ENCODE measurements around the gene CRTAC1. TPM values are rescaled to one million over a fixed set of nuclear protein-coding genes. Genes with fewer than 3 reads are reported as not detected.

CRTAC1 gene
- total RNA-seq, 1 donor from 2014 or later = 2.3 TPM

DNA sequence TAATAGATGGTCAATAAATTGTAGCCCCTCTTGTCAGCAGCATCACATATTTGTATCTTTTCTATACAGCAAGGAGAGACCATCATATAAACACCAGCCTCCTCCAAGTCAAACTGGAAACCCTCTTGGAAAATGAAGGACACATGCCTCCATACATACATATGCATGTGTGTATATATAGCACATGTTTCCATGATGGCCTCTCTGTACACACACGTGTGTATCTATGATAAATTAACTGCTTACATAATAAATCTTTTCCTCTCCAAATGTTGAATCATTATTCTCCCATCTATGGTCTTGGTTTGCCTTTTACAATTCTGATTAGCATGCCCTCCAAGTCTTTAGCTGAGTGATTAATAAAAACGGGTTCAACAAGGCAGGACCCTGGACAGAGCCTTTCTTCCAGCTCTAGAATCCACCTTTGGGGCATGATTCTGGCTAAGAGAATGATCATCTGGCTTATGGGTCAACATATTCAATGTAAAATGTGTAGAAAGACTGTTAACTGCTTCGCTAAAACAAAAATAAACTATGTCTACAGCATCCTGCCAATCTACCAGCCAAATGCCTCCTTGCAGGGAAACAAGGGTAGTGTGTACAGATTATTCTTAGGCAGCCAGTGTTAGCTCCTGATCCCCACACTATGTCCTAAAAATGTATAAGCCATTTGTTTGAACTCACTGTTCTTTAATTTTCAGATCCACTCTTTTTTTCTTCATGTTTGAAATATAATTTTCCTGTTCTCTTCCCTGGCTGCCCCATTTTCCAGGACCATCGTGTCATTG is 70.0 kb downstream of the CRTAC1 start:
- H3K27ac ChIP-seq (replicated peaks) = no peak overlapping the region
- no peak overlapping the region for H3K4me3 ChIP-seq
- H3K36me3 ChIP-seq = no peaks in the 10 kb centered on the region
- no peaks in the 10 kb centered on the region for H3K4me1 ChIP-seq
- intact Hi-C loops (cut with micrococcal nuclease) = no loop called here
- peaks cover 89% of the 10 kb centered on the region for H3K27me3 ChIP-seq (ENCODE audit: low read depth)
- no peak for TF ChIP-seq CTCF (IDR thresholded peaks at IDR 0.05; ENCODE audit: borderline replicate concordance)
- no peaks in the 10 kb centered on the region for H3K9me3 ChIP-seq (replicated peaks)
- DNase-seq = no peak

GRCh38 chr10:97949462-97949861 is 81.0 kb downstream of the CRTAC1 start:
- no peak overlapping the region for H3K4me3 ChIP-seq
- no peaks in the 10 kb centered on the region for H3K36me3 ChIP-seq
- no peak for DNase-seq
- no peak for TF ChIP-seq CTCF (IDR thresholded peaks at IDR 0.05; ENCODE audit: borderline replicate concordance)
- no peaks in the 10 kb centered on the region for H3K4me1 ChIP-seq
- H3K9me3 ChIP-seq (replicated peaks) = peaks cover 9% of the 10 kb centered on the region
- intact Hi-C loops (cut with micrococcal nuclease) = no loop called here
- peaks cover 67% of the 10 kb centered on the region for H3K27me3 ChIP-seq (ENCODE audit: low read depth)
- no peak overlapping the region for H3K27ac ChIP-seq (replicated peaks)

GRCh38 chr10:97948822-97949221 is 81.6 kb downstream of the CRTAC1 start:
- Histone ChIP-seq H3K9me3 (replicated peaks) (peaks cover 14% of the 10 kb centered on the region), H3K4me1 (no peaks in the 10 kb centered on the region), H3K4me3 (no peak overlapping the region), H3K36me3 (no peaks in the 10 kb centered on the region), H3K27me3 (ENCODE audit: low read depth) (peaks cover 66% of the 10 kb centered on the region), H3K27ac (replicated peaks) (no peak overlapping the region)
- DNase-seq = no peak
- intact Hi-C loops (cut with micrococcal nuclease) = no loop called here
- no peak for TF ChIP-seq CTCF (IDR thresholded peaks at IDR 0.05; ENCODE audit: borderline replicate concordance)

DNA sequence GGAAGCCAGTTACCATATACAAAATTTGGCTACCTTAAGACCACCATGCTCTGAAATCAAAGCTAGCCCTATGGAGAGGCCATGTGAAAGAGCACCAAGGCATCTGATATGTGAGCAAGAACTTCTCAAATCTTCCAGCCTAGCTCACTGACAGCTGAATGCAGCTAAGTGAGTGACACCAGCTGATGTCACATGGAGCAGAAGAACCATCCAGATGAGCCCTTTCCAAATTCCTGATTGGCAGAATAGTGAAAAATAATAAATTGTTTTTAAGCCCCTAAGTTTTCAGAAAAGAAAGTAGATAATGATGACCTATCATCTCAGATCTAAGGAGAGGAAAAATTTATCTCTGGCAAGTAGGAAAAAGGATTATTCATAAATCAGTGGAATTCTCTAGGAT is 85.6 kb downstream of the CRTAC1 start:
- TF ChIP-seq CTCF (IDR thresholded peaks at IDR 0.05; ENCODE audit: borderline replicate concordance) = no peak
- intact Hi-C loops (cut with micrococcal nuclease) = no loop called here
- Histone ChIP-seq H3K9me3 (replicated peaks) (peaks cover 25% of the 10 kb centered on the region), H3K4me1 (no peaks in the 10 kb centered on the region), H3K27me3 (ENCODE audit: low read depth) (peaks cover 74% of the 10 kb centered on the region), H3K36me3 (no peaks in the 10 kb centered on the region), H3K27ac (replicated peaks) (no peak overlapping the region), H3K4me3 (no peak overlapping the region)
- no peak for DNase-seq

GRCh38 chr10:97943294-97943693 is 87.1 kb downstream of the CRTAC1 start:
- Histone ChIP-seq H3K27ac (replicated peaks) (no peak overlapping the region), H3K27me3 (ENCODE audit: low read depth) (peaks cover 69% of the 10 kb centered on the region), H3K9me3 (replicated peaks) (peaks cover 25% of the 10 kb centered on the region), H3K4me3 (no peak overlapping the region), H3K36me3 (no peaks in the 10 kb centered on the region), H3K4me1 (no peaks in the 10 kb centered on the region)
- no peak for DNase-seq
- no peak for TF ChIP-seq CTCF (IDR thresholded peaks at IDR 0.05; ENCODE audit: borderline replicate concordance)
- intact Hi-C loops (cut with micrococcal nuclease) = no loop called here
